H9 (cell line): ENCODE measurements around the gene CTH. TPM values are rescaled to one million over a fixed set of nuclear protein-coding genes. Genes with fewer than 3 reads are reported as not detected.

ENCODE experiments used
- DNase-seq: peaks from one replicate; pipeline ENCODE4 v3.0.0-alpha.2; 2017
- H2AFZ ChIP-seq: one replicate; pipeline ENCODE4 v1.6.1; 2013; ENCODE audit warnings: mild to moderate bottlenecking, low read length, control low read depth, moderate library complexity
- H2AK5ac ChIP-seq: 2 replicates; pipeline ENCODE4 v1.6.1; 2013; ENCODE audit warnings: low read length, control low read depth, mixed read lengths; ENCODE audit not compliant: insufficient read length
- H2BK120ac ChIP-seq: one replicate; pipeline ENCODE4 v1.6.1; 2013; ENCODE audit warnings: low read depth, mild to moderate bottlenecking, low read length, control low read depth, inconsistent platforms; ENCODE audit not compliant: poor library complexity, severe bottlenecking
- H2BK12ac ChIP-seq: 2 replicates; pipeline ENCODE4 v1.6.1; 2013; ENCODE audit warnings: low read length, control low read depth, mixed read lengths, low read depth; ENCODE audit not compliant: insufficient read length
- H2BK15ac ChIP-seq: 2 replicates; pipeline ENCODE4 v1.6.1; 2013; ENCODE audit warnings: low read depth, low read length, control low read depth
- H2BK20ac ChIP-seq: one replicate; pipeline ENCODE4 v1.6.1; 2013; ENCODE audit warnings: low read depth, mild to moderate bottlenecking, low read length, control low read depth, inconsistent platforms; ENCODE audit not compliant: poor library complexity, severe bottlenecking
- H2BK5ac ChIP-seq: 2 replicates; pipeline ENCODE4 v1.6.1; 2013; ENCODE audit warnings: low read length, control low read depth, mixed read lengths; ENCODE audit not compliant: insufficient read length
- H3K14ac ChIP-seq: 2 replicates; pipeline ENCODE4 v1.6.1; 2013; ENCODE audit warnings: low read length, control low read depth; ENCODE audit not compliant: insufficient read depth
- H3K18ac ChIP-seq: 2 replicates; pipeline ENCODE4 v1.6.1; 2013; ENCODE audit warnings: low read depth, mild to moderate bottlenecking, mixed read lengths, low read length, control low read depth; ENCODE audit not compliant: insufficient read length
- H3K23ac ChIP-seq: 2 replicates; pipeline ENCODE4 v1.6.1; 2013; ENCODE audit warnings: low read length, control low read depth, mixed read lengths, low read depth; ENCODE audit not compliant: insufficient read length
- H3K23me2 ChIP-seq: 2 replicates; pipeline ENCODE4 v1.6.1; 2013; ENCODE audit warnings: low read depth, mild to moderate bottlenecking, mixed read lengths, low read length, control low read depth; ENCODE audit not compliant: insufficient read length, poor library complexity, severe bottlenecking
- H3K27ac ChIP-seq: 2 replicates; pipeline ENCODE4 v1.5.1; 2013; ENCODE audit warnings: low read length, control low read depth, mixed read lengths, low read depth; ENCODE audit not compliant: insufficient read length
- H3K27me3 ChIP-seq: 2 replicates; pipeline ENCODE4 v1.6.1; 2013; ENCODE audit warnings: low read length, control low read depth, inconsistent platforms; ENCODE audit not compliant: insufficient read depth
- H3K4ac ChIP-seq: 2 replicates; pipeline ENCODE4 v1.6.1; 2013; ENCODE audit warnings: low read depth, mild to moderate bottlenecking, control low read depth, inconsistent platforms, low read length, moderate library complexity
- H3K4me1 ChIP-seq: 2 replicates; pipeline ENCODE4 v1.6.1; 2013; ENCODE audit warnings: low read length, control low read depth, inconsistent platforms; ENCODE audit not compliant: insufficient read depth
- H3K4me2 ChIP-seq: 2 replicates; pipeline ENCODE4 v1.6.1; 2013; ENCODE audit warnings: low read length, control low read depth, mixed read lengths; ENCODE audit not compliant: insufficient read length, insufficient read depth
- H3K56ac ChIP-seq: 2 replicates; pipeline ENCODE4 v1.6.1; 2013; ENCODE audit warnings: low read depth, mild to moderate bottlenecking, mixed read lengths, low read length, control low read depth; ENCODE audit not compliant: insufficient read length
- H3K79me1 ChIP-seq: 2 replicates; pipeline ENCODE4 v1.6.1; 2013; ENCODE audit warnings: low read depth, mild to moderate bottlenecking, moderate library complexity, low read length, control low read depth, inconsistent platforms; ENCODE audit not compliant: insufficient read depth, poor library complexity, severe bottlenecking
- H3K79me2 ChIP-seq: 2 replicates; pipeline ENCODE4 v1.6.1; 2013; ENCODE audit warnings: low read length, control low read depth, inconsistent platforms; ENCODE audit not compliant: insufficient read depth
- H3K9ac ChIP-seq: 2 replicates; pipeline ENCODE4 v1.6.1; 2013; ENCODE audit warnings: low read length, control low read depth, mixed read lengths; ENCODE audit not compliant: insufficient read length; ENCODE audit errors: extremely low read depth
- H3K9me3 ChIP-seq: one replicate; pipeline ENCODE4 v1.6.1; 2013; ENCODE audit warnings: low read depth, low read length, inconsistent platforms; ENCODE audit not compliant: control insufficient read depth
- H3T11ph ChIP-seq: one replicate; pipeline ENCODE4 v1.6.1; 2013; ENCODE audit warnings: mild to moderate bottlenecking, low read length, control low read depth, inconsistent platforms
- H4K20me1 ChIP-seq: one replicate; pipeline ENCODE4 v1.6.1; 2013; ENCODE audit not compliant: control insufficient read depth, insufficient read length, insufficient read depth
- H4K5ac ChIP-seq: 2 replicates; pipeline ENCODE4 v1.6.1; 2013; ENCODE audit warnings: low read depth, mild to moderate bottlenecking, mixed read lengths, low read length, control low read depth; ENCODE audit not compliant: insufficient read length
- H4K8ac ChIP-seq: replicated peaks from 2 replicates; pipeline ENCODE4 v1.6.1; 2013; ENCODE audit warnings: low read length, control low read depth, mixed read lengths, low read depth; ENCODE audit not compliant: insufficient read length
- H4K91ac ChIP-seq: 2 replicates; pipeline ENCODE4 v1.6.1; 2013; ENCODE audit warnings: low read depth, mild to moderate bottlenecking, moderate library complexity, mixed read lengths, low read length, control low read depth; ENCODE audit not compliant: insufficient read length
- H3K27ac Mint-ChIP-seq, 3 experiments: 2 replicates in 2 of 3; 3 replicates in 1 of 3; pipeline ENCODE4 v1.8.0; 2020 to 2021; ENCODE audit warnings: mixed read lengths in 3 of 3, mild to moderate bottlenecking in 1 of 3, moderate library complexity in 1 of 3
- H3K27me3 Mint-ChIP-seq: 2 replicates; pipeline ENCODE4 v1.8.0; 2021; ENCODE audit warnings: low read depth, mild to moderate bottlenecking, moderate library complexity, mixed read lengths
- H3K36me3 Mint-ChIP-seq, 3 experiments: 2 replicates in 2 of 3; 3 replicates in 1 of 3; pipeline ENCODE4 v1.8.0; 2020 to 2021; ENCODE audit warnings: low read depth in 3 of 3, mixed read lengths in 3 of 3; ENCODE audit not compliant: insufficient read depth in 1 of 3
- H3K4me1 Mint-ChIP-seq, 2 experiments: 2 replicates each; pipeline ENCODE4 v1.8.0; 2020; ENCODE audit warnings: mixed read lengths in 2 of 2
- H3K4me3 Mint-ChIP-seq, 2 experiments: 2 replicates in 1 of 2; 3 replicates in 1 of 2; pipeline ENCODE4 v1.8.0; 2020 to 2021; ENCODE audit warnings: mild to moderate bottlenecking in 2 of 2, mixed read lengths in 2 of 2, moderate library complexity in 1 of 2
- H3K9me3 Mint-ChIP-seq, 2 experiments: 2 replicates in 1 of 2; 3 replicates in 1 of 2; pipeline ENCODE4 v1.8.0; 2020; ENCODE audit warnings: mild to moderate bottlenecking in 2 of 2, mixed read lengths in 2 of 2, moderate library complexity in 1 of 2
- total RNA-seq: library from RNA; stranded (reverse); gene quantifications from 2 replicates; pipeline ENCODE4 v1.2.1, GENCODE V29; 2021
- TF ChIP-seq, protein P1 (sequence below): fragments of 200-600 bp; sonication (generic); conservative IDR thresholded peaks from 3 replicates; pipeline ENCODE4 v1.8.0; 2021; ENCODE audit warnings: antibody characterized with exemption, mild to moderate bottlenecking

Gene CTH
- total RNA-seq, 1 experiment from 2014 or later: 15.5 TPM

DNA sequence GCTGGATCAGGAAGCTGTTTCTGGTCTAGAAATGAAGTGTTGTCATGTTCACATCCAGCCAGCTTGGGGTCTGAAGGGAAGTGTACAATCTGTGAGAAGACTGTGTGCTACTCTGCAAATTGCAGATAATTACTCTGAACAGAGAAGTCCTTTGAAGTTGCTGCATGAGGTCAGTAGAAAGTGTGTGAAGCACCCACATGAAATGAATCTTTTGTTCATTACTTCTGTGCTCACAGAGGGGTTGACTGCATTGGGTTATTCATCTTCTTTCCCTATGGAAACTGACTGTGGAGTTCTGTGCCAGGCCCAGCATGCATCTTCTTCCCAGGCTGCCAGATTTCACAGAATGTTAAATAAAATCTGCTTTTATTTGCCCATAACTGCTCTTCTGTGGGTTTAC is 47.1 kb downstream of the CTH start:
- Histone ChIP-seq H2BK120ac (no peak overlapping the region), H4K20me1 (no peaks in the 10 kb centered on the region), H4K91ac (no peak overlapping the region), H4K5ac (no peak overlapping the region), H3K23ac (no peak overlapping the region), H3K18ac (no peak overlapping the region), H2AFZ (no peak overlapping the region), H3K23me2 (no peaks in the 10 kb centered on the region), H3K56ac (no peak overlapping the region), H2BK15ac (no peak overlapping the region), H3K9ac (no peak overlapping the region), H4K8ac (no peak overlapping the region), H3K4me2 (no peak overlapping the region), H2BK20ac (no peak overlapping the region), H3T11ph (no peak overlapping the region), H2AK5ac (no peak overlapping the region), H3K4ac (no peak overlapping the region), H3K27ac (no peak overlapping the region), H3K27me3 (no peaks in the 10 kb centered on the region), H3K9me3 (no peaks in the 10 kb centered on the region), H2BK5ac (no peak overlapping the region), H3K4me1 (peaks cover 2% of the 10 kb centered on the region; the same call in 1 of the 2 replicates), H3K79me2 (no peaks in the 10 kb centered on the region), H2BK12ac (no peak overlapping the region), H3K79me1 (no peaks in the 10 kb centered on the region), H3K14ac (no peak overlapping the region)
- Mint-ChIP-seq H3K9me3 (no peaks in the 10 kb centered on the region; a peak in 1 of 5 replicates), H3K4me3 (no peak overlapping the region), H3K27ac (no peak overlapping the region), H3K36me3 (peaks cover 0 to 2% (median 0%) of the 10 kb centered on the region in 3 experiments; a peak in 2 of 7 replicates), H3K27me3 (no peaks in the 10 kb centered on the region), H3K4me1 (peaks cover 15 to 26% of the 10 kb centered on the region in 2 experiments)
- DNase-seq: no peak
- TF ChIP-seq, protein P1, sequence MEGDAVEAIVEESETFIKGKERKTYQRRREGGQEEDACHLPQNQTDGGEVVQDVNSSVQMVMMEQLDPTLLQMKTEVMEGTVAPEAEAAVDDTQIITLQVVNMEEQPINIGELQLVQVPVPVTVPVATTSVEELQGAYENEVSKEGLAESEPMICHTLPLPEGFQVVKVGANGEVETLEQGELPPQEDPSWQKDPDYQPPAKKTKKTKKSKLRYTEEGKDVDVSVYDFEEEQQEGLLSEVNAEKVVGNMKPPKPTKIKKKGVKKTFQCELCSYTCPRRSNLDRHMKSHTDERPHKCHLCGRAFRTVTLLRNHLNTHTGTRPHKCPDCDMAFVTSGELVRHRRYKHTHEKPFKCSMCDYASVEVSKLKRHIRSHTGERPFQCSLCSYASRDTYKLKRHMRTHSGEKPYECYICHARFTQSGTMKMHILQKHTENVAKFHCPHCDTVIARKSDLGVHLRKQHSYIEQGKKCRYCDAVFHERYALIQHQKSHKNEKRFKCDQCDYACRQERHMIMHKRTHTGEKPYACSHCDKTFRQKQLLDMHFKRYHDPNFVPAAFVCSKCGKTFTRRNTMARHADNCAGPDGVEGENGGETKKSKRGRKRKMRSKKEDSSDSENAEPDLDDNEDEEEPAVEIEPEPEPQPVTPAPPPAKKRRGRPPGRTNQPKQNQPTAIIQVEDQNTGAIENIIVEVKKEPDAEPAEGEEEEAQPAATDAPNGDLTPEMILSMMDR: no peak
